Measurements from ENCODE around the gene KIF1B.

GRCh38 chr1:10212476-10212875 is 2.1 kb downstream of the KIF1B start:
- TF ChIP-seq TAF1 (IDR thresholded peaks at IDR 0.05; ENCODE audit: low read depth, low read length) (no peak), POLR2A (IDR thresholded peaks at IDR 0.05; ENCODE audit: low read depth, low read length) (no peak), POLR2AphosphoS5 (IDR thresholded peaks at IDR 0.05; ENCODE audit: low read depth, low read length) (no peak), POU2F2 (IDR thresholded peaks at IDR 0.05; ENCODE audit: low read depth, low read length) (no peak), SPI1 (IDR thresholded peaks at IDR 0.05; ENCODE audit: low read depth, low read length) (no peak), PAX5 (IDR thresholded peaks at IDR 0.05; ENCODE audit: insufficient read depth, low read length, severe bottlenecking) (no peak)
